NCI-H1417 (cell line): ENCODE results near the gene SEC16A.

Experiments used
- DNase-seq, 3 experiments: peaks; one replicate each; lab custom pipeline; 2025; lab: John Stamatoyannopoulos, UW

Gene SEC16A, protein sequence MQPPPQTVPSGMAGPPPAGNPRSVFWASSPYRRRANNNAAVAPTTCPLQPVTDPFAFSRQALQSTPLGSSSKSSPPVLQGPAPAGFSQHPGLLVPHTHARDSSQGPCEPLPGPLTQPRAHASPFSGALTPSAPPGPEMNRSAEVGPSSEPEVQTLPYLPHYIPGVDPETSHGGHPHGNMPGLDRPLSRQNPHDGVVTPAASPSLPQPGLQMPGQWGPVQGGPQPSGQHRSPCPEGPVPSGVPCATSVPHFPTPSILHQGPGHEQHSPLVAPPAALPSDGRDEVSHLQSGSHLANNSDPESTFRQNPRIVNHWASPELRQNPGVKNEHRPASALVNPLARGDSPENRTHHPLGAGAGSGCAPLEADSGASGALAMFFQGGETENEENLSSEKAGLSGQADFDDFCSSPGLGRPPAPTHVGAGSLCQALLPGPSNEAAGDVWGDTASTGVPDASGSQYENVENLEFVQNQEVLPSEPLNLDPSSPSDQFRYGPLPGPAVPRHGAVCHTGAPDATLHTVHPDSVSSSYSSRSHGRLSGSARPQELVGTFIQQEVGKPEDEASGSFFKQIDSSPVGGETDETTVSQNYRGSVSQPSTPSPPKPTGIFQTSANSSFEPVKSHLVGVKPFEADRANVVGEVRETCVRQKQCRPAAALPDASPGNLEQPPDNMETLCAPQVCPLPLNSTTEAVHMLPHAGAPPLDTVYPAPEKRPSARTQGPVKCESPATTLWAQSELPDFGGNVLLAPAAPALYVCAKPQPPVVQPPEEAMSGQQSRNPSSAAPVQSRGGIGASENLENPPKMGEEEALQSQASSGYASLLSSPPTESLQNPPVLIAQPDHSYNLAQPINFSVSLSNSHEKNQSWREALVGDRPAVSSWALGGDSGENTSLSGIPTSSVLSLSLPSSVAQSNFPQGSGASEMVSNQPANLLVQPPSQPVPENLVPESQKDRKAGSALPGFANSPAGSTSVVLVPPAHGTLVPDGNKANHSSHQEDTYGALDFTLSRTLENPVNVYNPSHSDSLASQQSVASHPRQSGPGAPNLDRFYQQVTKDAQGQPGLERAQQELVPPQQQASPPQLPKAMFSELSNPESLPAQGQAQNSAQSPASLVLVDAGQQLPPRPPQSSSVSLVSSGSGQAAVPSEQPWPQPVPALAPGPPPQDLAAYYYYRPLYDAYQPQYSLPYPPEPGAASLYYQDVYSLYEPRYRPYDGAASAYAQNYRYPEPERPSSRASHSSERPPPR (N-terminal part only)

DNA sequence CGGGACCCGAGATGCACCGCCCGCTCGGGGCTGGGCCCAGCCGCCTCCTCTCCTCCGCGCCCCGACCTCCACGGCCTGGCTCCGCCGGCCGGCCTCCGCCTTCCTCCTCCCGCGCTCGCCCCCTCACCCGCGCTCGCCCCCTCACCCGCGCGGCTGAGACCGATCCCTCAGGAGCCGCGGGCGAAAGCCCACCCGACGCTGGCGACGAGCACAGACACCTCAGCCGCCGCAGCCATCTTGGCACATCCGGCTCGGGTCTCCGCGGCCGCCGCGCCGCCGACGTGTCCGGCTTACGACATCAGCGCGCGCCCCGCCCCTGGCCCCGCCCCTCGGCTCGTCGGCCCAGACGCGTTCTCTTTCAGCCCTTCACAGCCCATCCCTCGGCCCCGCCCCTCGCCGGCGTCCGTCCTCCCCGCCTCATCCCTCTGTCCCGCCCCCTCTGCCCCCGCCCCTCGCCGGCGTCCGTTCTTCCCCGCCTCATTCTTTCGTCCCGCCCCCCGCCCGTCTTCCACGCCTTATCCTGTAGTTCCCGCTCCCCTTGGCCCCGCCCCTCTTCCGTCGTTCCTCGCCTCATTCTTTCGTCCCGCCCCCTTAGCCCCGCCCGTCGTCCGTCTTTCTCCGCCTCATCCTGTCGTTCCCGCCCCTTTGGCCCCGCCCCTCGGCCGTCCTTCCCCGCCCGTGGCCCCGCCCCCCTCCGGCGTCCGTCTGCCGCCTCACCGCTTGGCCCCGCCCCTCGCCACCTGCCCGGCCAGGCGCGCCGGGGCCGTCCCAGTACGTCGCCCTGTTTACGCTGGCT is at the start of gene SEC16A:
SEC16A (minus strand) TSS at position 248 of the 796 bp plus-strand sequence. CDS start 5,425 bp downstream, outside the sequence.
- peak; percentile 93 to 100 (median 99) for DNase-seq

DNA sequence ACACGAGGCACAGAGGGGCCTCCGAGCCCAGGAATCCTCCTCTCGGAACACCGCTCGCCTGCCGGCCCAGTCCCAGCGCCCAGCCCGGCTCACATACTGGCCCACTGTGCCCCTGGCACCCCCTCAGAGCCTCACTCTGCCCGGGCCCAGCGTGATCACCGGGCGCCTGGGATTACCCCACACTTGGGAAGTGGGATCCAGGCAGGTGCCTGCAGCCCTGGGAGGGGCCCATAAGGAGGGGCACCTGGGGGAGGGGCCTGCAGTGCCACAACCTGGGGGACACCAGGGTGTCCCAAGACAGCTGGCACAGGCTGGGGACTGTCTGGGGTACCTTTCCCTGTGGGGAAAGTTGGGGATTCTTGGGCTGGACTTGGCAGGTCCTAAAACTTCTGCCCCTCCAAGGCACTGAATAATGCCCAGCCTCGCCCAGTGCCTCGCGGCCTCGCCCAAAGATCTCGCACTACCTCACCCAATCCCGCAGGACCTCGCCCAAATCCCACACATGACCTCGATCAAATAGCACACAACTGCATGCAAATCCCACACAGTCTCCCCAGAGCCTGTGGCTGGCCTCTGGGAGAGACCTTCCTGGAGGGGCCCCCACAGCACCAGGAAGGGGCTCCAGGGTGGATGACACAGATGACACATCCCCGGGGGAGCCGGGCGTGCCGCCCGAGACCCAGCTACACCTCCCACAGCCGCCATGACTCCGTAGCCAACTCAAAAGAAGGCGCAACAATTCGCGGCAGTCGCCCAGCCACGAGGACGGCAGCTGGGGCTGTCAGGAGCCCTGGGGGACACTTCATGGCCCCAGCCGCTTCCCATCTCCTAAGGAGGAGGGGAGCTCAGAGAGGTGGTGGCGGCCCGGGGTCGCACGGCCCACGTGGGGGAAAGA is 49.3 kb upstream of the SEC16A start:
- no peak for DNase-seq

DNA sequence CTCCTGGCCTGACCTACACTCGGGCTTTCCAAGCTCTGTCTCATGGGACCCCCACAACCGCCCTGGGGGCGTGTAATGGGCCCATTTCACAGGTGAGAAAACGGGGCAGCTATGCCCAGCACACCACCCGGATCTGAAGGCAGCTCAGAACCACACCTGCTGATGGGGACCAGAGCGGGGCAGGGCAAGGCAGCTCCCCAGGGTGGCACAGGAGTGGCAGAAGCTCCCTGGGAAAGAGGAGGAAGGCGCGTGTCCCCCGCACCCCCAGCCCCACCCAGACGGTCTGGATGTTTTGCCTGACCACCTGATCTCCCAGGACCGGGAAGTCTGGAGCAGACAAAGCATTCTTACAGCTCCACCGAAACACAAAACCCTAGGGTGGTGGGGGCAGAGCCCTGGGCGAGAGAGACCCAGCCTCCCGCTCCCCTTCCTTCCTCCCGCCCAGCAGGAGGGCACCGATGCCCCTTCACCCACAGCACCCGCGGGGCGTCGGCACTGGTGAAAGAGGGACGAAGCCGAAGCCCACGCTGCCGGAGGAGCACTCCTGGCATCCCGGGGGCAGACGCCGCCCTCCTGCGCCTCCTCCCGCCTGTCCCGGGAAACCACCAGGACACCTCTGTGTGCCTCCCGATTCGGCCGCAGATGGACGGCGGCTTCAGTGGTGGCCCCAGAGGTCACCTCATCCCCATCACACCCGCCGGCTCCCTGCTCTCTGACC is 48.5 kb upstream of the SEC16A start:
- DNase-seq = no peak

DNA sequence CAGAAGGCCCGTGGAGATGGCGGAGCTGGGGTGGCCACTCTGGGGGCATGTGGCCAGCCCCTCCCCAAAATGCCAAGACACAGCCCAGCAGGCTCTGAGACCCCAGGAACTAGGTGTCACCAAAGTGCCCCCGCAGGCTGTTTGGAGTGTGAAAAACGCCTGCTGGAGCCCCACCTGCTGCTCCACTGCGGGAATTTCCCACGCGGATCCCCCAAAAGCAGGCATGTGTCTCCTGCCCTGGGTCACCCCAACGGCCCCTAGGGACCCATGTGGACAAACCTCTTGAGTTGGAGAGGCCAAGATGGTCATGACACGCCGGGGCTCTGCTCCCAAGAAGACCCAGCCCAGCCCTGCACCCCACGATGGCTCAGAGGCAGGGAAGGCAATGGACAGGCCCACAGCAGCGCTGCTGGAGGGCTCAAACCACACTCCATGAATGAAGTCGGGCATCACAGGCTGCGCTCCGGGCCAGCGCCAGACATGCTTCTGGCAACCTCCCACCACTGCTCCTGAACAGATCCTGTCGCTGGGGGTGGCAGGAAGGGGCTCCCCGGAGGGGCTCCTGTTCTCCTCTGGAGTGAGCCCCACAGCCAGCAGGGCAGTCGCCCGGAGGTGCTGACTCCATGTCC is 47.7 kb upstream of the SEC16A start:
- no peak for DNase-seq

DNA sequence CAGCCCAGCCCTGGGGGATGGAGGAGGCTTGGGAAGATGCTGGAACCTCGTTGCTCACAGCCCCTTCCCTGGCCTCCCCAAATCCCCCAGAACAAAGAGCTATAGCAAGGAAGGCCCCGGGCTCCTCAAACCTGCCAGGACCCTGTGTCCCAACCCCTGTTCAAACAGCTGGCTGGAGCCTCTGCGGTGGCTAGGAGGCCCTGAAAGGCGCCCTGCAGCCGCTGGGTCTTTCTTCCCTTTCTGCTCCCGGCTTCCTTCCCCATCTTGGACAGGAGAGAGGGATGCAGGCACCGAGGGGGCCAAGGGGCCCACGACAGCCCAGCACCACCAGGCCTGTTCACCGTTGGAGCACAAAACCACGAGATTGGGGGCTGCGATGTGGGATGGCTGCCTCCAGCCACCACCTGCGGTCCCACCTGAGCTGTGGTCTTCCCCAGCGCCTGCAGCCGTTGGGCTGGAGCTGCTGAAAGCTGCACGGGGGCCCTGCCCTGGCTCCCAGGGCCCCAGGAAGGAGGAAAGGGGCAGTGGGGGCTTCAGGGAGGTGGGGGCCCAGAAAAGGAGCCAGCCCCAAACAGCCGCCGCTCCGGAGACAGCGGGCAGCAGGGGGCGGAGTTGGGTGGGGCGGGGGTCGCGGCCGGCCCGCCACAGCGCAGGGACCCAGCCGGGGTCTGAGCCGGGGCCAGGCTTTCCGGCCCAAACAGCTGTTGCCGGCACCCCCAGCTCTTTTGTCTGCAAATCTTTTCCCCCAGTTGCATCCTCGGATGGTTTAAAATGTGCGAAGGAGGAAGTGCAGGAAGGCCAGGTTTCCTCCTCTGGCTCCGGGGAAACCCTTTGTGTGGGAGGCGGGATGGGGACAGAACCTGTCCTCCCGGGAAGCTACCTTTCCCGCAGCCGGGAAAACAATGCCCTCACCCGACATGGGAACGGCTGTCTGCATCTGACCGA is 46.9 kb upstream of the SEC16A start:
- no peak for DNase-seq

DNA sequence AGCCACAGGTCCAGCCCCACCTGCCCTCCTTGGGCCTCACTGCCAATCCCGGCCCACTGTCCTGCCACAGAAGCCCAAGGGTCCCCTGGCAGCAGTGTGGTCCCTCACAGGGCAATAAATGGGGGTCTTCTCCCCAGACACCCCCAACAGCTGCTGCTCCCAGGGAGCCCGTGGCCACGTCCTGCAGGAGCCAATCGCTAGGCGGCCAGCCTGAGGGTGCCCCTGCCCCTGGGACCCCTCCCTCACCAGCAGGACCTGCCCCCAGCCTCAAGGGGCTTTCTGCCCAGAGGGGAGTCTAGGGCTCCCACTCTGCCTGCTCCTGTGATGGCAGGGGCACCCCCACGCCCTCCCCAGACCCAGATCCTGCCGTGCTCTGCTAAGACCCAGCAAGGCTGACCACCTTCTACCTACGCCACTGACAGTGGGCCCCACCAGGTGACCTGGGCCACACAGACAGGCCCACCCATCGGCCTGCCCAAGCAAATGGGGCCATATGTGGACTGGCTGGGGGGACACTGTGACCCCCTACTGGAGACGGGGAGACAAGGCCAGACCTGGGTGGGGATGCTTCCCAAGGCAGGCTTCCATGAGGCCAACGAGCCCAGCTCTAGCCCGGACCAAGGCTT is 46.0 kb upstream of the SEC16A start:
- no peak for DNase-seq

DNA sequence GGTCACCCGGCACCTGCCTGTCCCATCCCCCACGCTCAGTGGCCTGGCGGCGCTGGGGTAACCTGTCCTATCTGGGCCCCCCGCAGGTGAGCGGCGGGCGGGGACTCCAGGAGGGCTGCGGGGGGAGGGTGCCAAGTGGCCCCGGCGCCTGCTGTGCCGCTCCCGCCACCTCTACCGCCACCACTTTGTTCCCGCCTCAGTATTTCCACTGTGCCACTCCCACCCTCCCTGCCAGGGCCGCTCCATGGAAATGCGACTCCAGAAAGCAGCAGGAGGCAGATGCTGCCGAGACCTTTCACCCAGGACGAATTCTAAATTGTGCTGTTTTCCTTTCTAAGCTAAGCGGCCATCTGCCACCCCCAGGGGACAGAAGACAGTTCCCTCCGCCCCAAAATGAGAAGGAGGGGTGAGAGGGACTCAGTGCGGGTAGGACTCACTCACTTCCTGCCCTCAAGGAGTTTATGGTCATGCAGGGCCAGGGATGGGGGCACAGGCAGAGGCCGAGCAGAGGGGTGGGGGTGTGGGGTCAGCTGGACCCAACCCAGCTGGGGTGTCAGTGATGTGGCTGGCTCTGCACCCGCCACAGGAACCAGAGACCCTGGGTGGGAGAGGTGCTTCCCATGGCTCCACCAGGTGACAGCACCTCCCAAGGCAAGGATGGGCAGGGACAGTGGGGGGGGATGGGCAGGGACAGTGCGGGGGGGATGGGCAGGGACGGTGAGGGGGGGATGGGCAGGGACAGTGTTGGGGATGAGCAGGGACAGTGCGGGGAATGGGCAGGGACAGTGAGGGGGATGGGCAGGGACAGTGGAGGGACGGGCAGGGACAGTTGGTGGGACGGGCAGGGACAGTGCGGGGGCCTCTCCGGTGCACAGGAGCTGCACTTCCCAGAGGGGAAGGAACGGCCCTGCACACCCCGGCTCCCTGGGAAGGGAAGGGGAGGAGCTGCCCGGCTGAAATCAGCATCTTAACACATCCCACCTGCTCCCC is 45.2 kb upstream of the SEC16A start:
- peak; percentile 56 to 95 (median 88) for DNase-seq

DNA sequence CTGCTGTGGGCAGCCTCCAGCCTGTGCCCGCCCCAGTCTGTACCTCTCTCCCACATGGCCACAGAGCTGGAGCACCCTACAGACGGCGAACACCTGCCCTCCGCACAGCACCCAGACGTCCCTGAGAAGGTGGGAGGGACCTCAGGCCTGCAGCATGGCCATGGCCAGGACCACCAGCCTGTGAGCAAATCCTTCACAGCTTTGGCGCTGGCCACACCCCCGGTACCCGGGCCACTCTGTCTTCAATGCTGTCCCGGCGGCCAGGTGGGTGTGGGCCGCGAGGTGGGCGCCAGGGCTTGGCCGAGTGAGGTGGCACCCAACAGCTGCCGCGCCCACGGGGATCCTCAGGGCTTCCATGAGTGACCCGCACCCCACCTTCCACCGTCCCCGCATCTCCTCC is 44.3 kb upstream of the SEC16A start:
- peak in 2 of 3 experiments; percentile 84 to 89 for DNase-seq

DNA sequence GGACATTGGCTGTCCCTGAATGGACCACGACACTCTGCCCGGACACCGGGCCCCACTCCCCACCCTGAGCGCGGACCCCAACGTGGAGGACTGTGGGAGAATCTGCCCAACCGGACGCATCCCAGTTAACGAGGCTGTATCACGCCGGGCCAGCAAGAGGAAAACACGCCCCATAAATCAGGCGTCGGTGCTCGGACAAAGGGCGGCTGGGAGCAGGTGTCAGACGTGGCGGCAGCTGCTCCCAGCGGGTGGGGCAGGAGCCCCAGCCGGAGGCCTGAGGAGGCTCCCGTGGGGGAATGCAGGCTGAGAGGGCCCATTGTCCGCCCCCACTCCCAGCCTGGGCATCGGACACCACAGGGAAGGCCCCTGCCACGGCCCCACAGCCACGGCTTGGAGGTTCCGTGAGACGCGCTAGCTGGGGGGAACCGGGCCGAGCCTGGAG is 43.8 kb upstream of the SEC16A start:
- DNase-seq = peak; percentile 45 to 96 (median 93)

DNA sequence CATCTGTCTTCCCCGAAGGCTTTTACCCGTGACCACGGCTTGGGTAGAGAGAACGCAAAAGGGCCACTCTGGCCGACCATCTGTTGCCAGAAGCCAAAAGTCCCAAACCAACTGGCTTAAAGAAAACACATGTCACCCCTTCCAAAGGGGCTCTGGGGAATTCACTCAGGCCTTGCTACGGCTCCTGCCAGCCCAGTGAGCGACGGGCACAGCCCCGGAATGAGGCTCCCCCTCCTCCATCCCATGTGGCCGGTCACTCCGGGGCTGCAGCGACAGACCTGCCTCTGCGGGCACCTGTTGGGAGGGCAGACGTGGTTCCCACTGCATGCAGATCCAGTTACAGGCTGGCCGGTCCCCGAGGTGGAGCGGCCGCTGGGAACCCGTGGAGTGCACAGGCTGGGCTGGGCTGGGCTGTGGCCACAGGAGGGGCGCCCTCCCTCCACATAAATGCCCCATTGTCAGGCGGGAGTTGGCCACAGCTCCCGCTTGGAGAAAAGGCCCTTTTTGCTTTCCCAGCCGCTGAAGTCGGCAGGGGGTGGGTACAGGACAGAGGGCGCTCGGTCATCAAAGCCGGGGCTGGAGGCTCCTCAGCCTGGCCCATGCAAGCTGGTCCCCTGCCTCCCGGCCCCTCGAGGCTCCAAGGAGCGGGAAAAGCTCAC is 43.1 kb upstream of the SEC16A start:
- DNase-seq = peak; percentile 15 to 87 (median 81)

DNA sequence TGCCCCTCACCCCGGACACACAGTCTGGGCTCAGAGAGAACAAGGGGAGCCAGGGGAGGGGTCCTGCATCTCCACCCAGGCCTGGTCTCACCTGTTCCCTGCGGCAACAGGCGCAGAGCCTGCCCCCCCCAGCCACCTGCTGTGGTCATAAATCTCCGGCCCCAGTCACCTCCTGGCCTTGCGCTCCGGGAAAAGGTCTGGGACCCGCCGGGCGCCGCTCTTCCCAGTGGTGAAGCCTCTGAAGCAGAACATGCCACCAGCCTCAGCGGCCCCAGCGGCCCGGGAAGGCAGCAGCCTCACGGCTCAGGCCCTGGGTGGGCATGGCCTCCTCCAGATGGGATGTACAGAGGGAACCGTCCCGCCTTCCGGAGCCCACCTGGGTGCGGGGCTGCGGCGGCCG is 42.4 kb upstream of the SEC16A start:
- peak in 2 of 3 experiments; percentile 65 to 85 for DNase-seq

DNA sequence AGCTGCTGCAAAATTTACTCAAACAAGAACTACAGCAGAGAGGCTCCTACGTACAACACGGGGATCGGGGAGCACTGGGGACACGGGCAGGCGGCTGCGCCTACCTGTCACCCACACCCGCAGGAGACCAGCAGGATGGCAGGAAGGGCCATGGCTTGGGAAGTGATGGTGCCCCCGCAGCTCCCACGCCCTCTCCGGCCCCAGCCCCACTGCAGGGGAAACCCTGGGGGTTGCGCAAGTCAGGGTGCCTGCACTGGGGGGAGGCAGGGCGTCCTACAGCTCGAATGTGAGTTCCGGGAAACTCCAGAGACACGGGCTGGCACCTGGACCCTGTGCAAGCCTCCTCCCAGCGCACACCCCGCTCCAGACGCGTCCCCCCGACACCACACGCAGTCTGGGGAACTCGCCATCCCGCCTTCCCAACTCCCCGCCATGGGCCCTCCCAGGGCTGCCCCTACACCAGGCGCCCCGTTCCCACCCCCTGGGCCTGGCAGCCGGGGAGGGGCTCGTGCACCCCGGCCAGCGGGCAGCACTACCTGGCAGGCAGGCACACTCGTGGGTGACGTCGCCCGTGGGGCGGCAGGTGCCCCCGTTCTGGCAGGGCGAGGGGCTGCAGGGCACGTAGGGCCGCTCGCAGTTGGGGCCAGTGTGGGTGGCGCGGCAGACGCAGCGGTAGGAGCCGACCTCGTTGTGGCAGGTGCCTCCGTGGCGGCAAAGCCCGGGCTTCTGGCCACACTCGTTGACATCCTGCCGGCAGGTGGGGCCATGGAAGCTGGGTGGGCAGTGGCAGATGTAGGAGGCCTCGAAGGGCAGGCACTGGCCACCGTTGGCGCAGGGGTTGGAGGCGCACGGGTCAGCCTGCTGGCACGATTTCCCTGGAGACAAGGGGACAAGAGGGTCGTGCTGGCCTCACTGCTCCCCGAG is 39.7 kb upstream of the SEC16A start:
- no peak for DNase-seq

DNA sequence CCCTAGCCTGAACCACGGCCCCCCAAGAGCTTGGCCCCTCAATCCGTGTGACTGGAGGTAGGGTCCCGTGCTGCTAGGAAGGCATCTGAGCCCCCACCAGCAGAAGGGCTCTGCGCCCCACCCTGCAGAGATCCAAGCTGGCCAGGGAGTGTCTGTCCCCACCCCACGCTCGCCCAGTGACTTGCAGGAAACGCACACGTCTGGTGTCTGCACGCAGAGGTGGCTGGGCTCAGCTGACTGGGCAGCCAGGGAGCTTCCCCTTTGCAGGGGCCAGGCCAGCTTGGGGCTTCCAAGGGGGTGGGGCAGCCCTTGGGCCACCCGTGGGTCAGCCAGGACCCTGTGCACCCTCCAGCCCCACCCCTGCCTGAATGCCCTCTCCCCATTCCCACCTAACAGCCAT is 38.7 kb upstream of the SEC16A start:
- DNase-seq = no peak

DNA sequence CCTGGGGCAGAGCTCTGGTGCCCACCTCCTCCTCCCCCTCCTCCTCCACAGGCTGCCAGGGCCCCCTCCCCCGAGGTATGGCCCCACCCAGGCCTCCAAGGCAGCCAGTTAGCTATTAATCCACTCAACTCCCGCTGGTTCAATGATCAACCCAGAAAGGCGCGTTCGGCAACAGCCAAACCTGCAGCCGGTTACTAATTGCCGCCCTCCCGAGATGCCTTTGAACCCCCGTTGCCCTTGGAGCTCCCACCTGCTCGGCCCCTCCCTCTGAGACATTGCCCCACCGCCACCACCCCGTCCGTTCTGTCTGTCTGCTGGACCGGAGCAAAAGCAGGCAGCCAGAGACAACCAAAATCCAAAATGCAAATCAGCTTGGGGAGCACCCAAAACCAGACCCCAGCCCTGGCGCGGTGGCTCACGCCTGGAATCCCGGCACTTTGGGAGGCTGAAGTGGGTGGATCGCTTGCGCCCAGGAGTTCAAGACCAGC is 37.3 kb upstream of the SEC16A start:
- peak in 2 of 3 experiments; percentile 68 to 81 for DNase-seq
